OCI-LY7 (cell line): Measurements from ENCODE around the gene DCPS. TPM values are rescaled to one million over a fixed set of nuclear protein-coding genes. Genes with fewer than 3 reads are reported as not detected.

Experiments
- BruUV-seq: library from RNA; stranded (reverse); fragments of 400-500 nt; replicated peaks from 2 replicates; lab custom pipeline; 2021; lab: Mats Ljungman, UMichigan
- CTCF ChIA-PET: fragments of 300-600 bp; sonication (Branson Sonifier 250); formaldehyde crosslinking; loops from one replicate; lab custom pipeline; 2022; ENCODE audit warnings: antibody characterized with exemption; ENCODE audit not compliant: unreplicated experiment; lab: Charles Lee
- POLR2A ChIA-PET: fragments of 300-600 bp; sonication (Branson Sonifier 250); formaldehyde crosslinking; loops from one replicate; lab custom pipeline; 2022; ENCODE audit warnings: antibody characterized with exemption; lab: Charles Lee
- DNase-seq: peaks from one replicate; pipeline ENCODE4 v3.0.0-alpha.2; 2015; ENCODE audit warnings: low spot score
- H2AFZ ChIP-seq: fragments of 200-600 bp; sonication (generic), shearing (Covaris generic); 2 replicates; pipeline ENCODE4 v1.6.1; 2014; ENCODE audit warnings: mild to moderate bottlenecking, antibody characterized with exemption, low read length, moderate library complexity
- H3K27ac ChIP-seq: fragments of 200-600 bp; sonication (generic); 2 replicates; pipeline ENCODE4 v1.5.1; 2014; ENCODE audit warnings: mixed run types, low read depth, mild to moderate bottlenecking, moderate library complexity, low read length, inconsistent platforms; ENCODE audit not compliant: poor library complexity, severe bottlenecking
- H3K36me3 ChIP-seq: fragments of 200-600 bp; sonication (generic); 2 replicates; pipeline ENCODE4 v1.6.1; 2014; ENCODE audit warnings: mild to moderate bottlenecking, antibody characterized with exemption, low read length, moderate library complexity, mixed read lengths; ENCODE audit not compliant: insufficient read depth
- H3K4me1 ChIP-seq: fragments of 200-600 bp; sonication (generic); 2 replicates; pipeline ENCODE4 v1.5.1; 2014; ENCODE audit warnings: mild to moderate bottlenecking, low read length; ENCODE audit not compliant: insufficient read depth, poor library complexity, severe bottlenecking
- H3K4me2 ChIP-seq: fragments of 200-600 bp; sonication (generic); 2 replicates; pipeline ENCODE4 v1.6.1; 2014; ENCODE audit warnings: mild to moderate bottlenecking, low read length
- H3K4me3 ChIP-seq: fragments of 200-600 bp; sonication (generic); 2 replicates; pipeline ENCODE4 v1.5.1; 2014; ENCODE audit warnings: mild to moderate bottlenecking, low read depth, low read length; ENCODE audit not compliant: poor library complexity, severe bottlenecking
- H3K79me2 ChIP-seq: fragments of 200-600 bp; sonication (generic); 2 replicates; pipeline ENCODE4 v1.6.1; 2016; ENCODE audit warnings: low read depth, mild to moderate bottlenecking, low read length, moderate library complexity, mixed read lengths; ENCODE audit not compliant: insufficient read depth
- H3K9me2 ChIP-seq: fragments of 200-600 bp; sonication (generic); 2 replicates; pipeline ENCODE4 v1.6.1; 2016; ENCODE audit warnings: mild to moderate bottlenecking, low read length, mixed read lengths; ENCODE audit not compliant: insufficient read depth
- H3K9me3 ChIP-seq: fragments of 200-600 bp; sonication (generic); 2 replicates; pipeline ENCODE4 v1.6.1; 2014; ENCODE audit warnings: mild to moderate bottlenecking, mixed run types, low read length, mixed read lengths
- H4K20me1 ChIP-seq: fragments of 200-600 bp; sonication (generic); 2 replicates; pipeline ENCODE4 v1.6.1; 2014; ENCODE audit warnings: mild to moderate bottlenecking, antibody characterized with exemption, low read length, moderate library complexity, mixed read lengths; ENCODE audit not compliant: insufficient read depth
- EZH2phosphoT487 ChIP-seq: fragments of 200-600 bp; sonication (generic); IDR thresholded peaks from 2 replicates; pipeline ENCODE4 v1.6.1; 2018; ENCODE audit warnings: low read depth, borderline replicate concordance, mild to moderate bottlenecking, mixed run types, antibody characterized with exemption, low read length, moderate library complexity, mixed read lengths
- intact Hi-C: fragments of 100-400 bp; cut with micrococcal nuclease; formaldehyde crosslinking; loops from one replicate; pipeline ENCODE4 v1.10.0; 2022; ENCODE audit not compliant: unreplicated experiment
- total RNA-seq, 2 experiments: library from RNA; depleted of rRNA in 1 of 2; stranded (reverse); fragments of >200 nt in 1 of 2; shearing (Covaris generic) in 1 of 2; gene quantifications; 2 replicates each; pipeline ENCODE4 v1.2.3, GENCODE V29; 2014 to 2022
- TF ChIP-seq, protein P1 (sequence below): fragments of 200-600 bp; sonication (generic); conservative IDR thresholded peaks from 2 replicates; pipeline ENCODE4 v1.5.1; 2014; ENCODE audit warnings: mild to moderate bottlenecking, antibody characterized with exemption, low read length, moderate library complexity, mixed read lengths

DCPS gene
- total RNA-seq, 2 experiments from 2014 or later = 30.4 to 36.5 TPM

GRCh38 chr11:126267650-126268049, 36.2 kb upstream of the DCPS start:
- DNase-seq = no peak
- Histone ChIP-seq H2AFZ (no peak overlapping the region), H3K4me2 (peak overlapping the region; percentile 96), H3K9me2 (no peaks in the 10 kb centered on the region), H3K79me2 (peaks cover 40% of the 10 kb centered on the region), H4K20me1 (0 out of 2 replicates have a peak, but pooled peaks cover 3% of the 10 kb centered on the region), H3K4me1 (peaks cover 19% of the 10 kb centered on the region), H3K27ac (peak overlapping the region; percentile 52), H3K9me3 (no peaks in the 10 kb centered on the region), H3K4me3 (peak overlapping the region; percentile 98), H3K36me3 (peaks cover 49% of the 10 kb centered on the region)
- no peak for TF ChIP-seq EZH2phosphoT487
- TF ChIP-seq, protein P1, sequence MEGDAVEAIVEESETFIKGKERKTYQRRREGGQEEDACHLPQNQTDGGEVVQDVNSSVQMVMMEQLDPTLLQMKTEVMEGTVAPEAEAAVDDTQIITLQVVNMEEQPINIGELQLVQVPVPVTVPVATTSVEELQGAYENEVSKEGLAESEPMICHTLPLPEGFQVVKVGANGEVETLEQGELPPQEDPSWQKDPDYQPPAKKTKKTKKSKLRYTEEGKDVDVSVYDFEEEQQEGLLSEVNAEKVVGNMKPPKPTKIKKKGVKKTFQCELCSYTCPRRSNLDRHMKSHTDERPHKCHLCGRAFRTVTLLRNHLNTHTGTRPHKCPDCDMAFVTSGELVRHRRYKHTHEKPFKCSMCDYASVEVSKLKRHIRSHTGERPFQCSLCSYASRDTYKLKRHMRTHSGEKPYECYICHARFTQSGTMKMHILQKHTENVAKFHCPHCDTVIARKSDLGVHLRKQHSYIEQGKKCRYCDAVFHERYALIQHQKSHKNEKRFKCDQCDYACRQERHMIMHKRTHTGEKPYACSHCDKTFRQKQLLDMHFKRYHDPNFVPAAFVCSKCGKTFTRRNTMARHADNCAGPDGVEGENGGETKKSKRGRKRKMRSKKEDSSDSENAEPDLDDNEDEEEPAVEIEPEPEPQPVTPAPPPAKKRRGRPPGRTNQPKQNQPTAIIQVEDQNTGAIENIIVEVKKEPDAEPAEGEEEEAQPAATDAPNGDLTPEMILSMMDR = no peak
- intact Hi-C loops = loop anchor here (5.0 to 10.0 kb wide), 2 partner anchors 55 to 653 kb away; partner anchors contain the start of genes FAM118B and RPUSD4
- BruUV-seq = TSS peak; percentile 73
- ChIA-PET CTCF (no interaction called here), POLR2A (interaction anchor here (0.5 kb wide), 1 partner anchor 30 kb away, joined by 4 read pairs; no protein-coding TSS in a partner anchor)

GRCh38 chr11:126268361-126268707, 35.5 kb upstream of the DCPS start:
- H4K20me1 ChIP-seq = 0 out of 2 replicates have a peak, but pooled peaks cover 3% of the 10 kb centered on the region
- BruUV-seq = no TSS peak
- H3K27ac ChIP-seq = peak overlapping the region; percentile 52
- no peak overlapping the region for H2AFZ ChIP-seq
- H3K9me2 ChIP-seq = no peaks in the 10 kb centered on the region
- POLR2A ChIA-PET = interaction anchor here (0.8 to 2.2 kb wide), 5 partner anchors 13 to 1158 kb away, joined by 3 to 7 read pairs (median 3); partner anchors contain the start of gene DCPS
- CTCF ChIA-PET = no interaction called here
- H3K4me1 ChIP-seq = peaks cover 19% of the 10 kb centered on the region
- H3K9me3 ChIP-seq = no peaks in the 10 kb centered on the region
- peak; percentile 12 for DNase-seq
- H3K79me2 ChIP-seq = peaks cover 40% of the 10 kb centered on the region
- peak overlapping the region; percentile 98 for H3K4me3 ChIP-seq
- peak overlapping the region; percentile 96 for H3K4me2 ChIP-seq
- TF ChIP-seq EZH2phosphoT487 = no peak
- TF ChIP-seq, protein P1 = no peak
- peaks cover 50% of the 10 kb centered on the region for H3K36me3 ChIP-seq
- intact Hi-C loops = loop anchor here (5.0 to 10.0 kb wide), 2 partner anchors 56 to 654 kb away; partner anchors contain the start of genes FAM118B and RPUSD4
